H1 (cell line): ENCODE data around the gene ATF7IP. TPM values are rescaled to one million over a fixed set of nuclear protein-coding genes. Genes with fewer than 3 reads are reported as not detected.

ENCODE experiments used
- CTCF ChIA-PET: fragments of 300-600 bp; sonication (Branson Sonifier 250); formaldehyde crosslinking; loops from one replicate; lab custom pipeline; 2021; ENCODE audit not compliant: partially characterized antibody; lab: Charles Lee
- POLR2A ChIA-PET: fragments of 300-600 bp; sonication (Branson Sonifier 250); formaldehyde crosslinking; loops from one replicate; lab custom pipeline; 2021; ENCODE audit warnings: inconsistent platforms; ENCODE audit not compliant: partially characterized antibody; lab: Charles Lee
- DNase-seq, 2 experiments: peaks; one replicate each; pipeline versions ENCODE4 v3.0.0 to v3.0.0-alpha.2; 2010 to 2022; ENCODE audit warnings: low spot score in 2 of 2, low read depth in 1 of 2, mixed read lengths in 1 of 2
- FAIRE-seq: peaks from 2 replicates; lab custom pipeline; 2011; peaks lifted over from hg19 to GRCh38; lab: Jason Lieb, UNC
- H2AFZ ChIP-seq: 2 replicates; pipeline ENCODE4 v1.8.1; 2012; ENCODE audit warnings: low read length, inconsistent platforms
- H2AK5ac ChIP-seq: 2 replicates; pipeline ENCODE4 v1.6.1; 2013; ENCODE audit warnings: low read depth, low read length
- H2BK120ac ChIP-seq: replicated peaks from 2 replicates; pipeline ENCODE3; 2013; ENCODE audit warnings: low read depth, low read length, inconsistent platforms
- H2BK12ac ChIP-seq: 2 replicates; pipeline ENCODE4 v1.6.1; 2013; ENCODE audit warnings: low read depth, low read length
- H2BK15ac ChIP-seq: 2 replicates; pipeline ENCODE4 v1.6.1; 2013; ENCODE audit warnings: low read length
- H2BK20ac ChIP-seq: 2 replicates; pipeline ENCODE4 v1.6.1; 2013; ENCODE audit warnings: low read length
- H2BK5ac ChIP-seq: 2 replicates; pipeline ENCODE4 v1.6.1; 2013; ENCODE audit warnings: low read depth, low read length
- H3K14ac ChIP-seq: 2 replicates; pipeline ENCODE4 v1.6.1; 2013; ENCODE audit warnings: inconsistent platforms; ENCODE audit not compliant: insufficient read length
- H3K18ac ChIP-seq: 2 replicates; pipeline ENCODE4 v1.6.1; 2013; ENCODE audit warnings: low read length; ENCODE audit errors: extremely low read depth
- H3K23ac ChIP-seq: 2 replicates; pipeline ENCODE4 v1.6.1; 2013; ENCODE audit warnings: inconsistent platforms; ENCODE audit not compliant: insufficient read length
- H3K23me2 ChIP-seq: 2 replicates; pipeline ENCODE4 v1.6.1; 2013; ENCODE audit warnings: low read depth, low read length
- H3K27ac ChIP-seq: 2 replicates; pipeline ENCODE4 v1.6.1; 2011; ENCODE audit warnings: low read depth, low read length, inconsistent platforms
- H3K27me3 ChIP-seq, 4 experiments: replicated peaks in 1 of 4; 1 replicate in 1 of 4; 2 replicates in 3 of 4; pipeline versions ENCODE4 v1.6.1 to v1.8.1; 2011 to 2013; ENCODE audit warnings: low read length in 3 of 4, mild to moderate bottlenecking in 3 of 4, inconsistent platforms in 2 of 4, mixed read lengths in 2 of 4, moderate library complexity in 1 of 4; ENCODE audit not compliant: control insufficient read depth in 3 of 4, insufficient read depth in 3 of 4; ENCODE audit errors: extremely low read depth in 1 of 4
- H3K36me3 ChIP-seq, 4 experiments: 2 replicates each; pipeline versions ENCODE4 v1.6.1 to v1.8.1; 2011 to 2013; ENCODE audit warnings: mild to moderate bottlenecking in 4 of 4, low read length in 3 of 4, moderate library complexity in 2 of 4, control low read depth in 1 of 4, inconsistent platforms in 1 of 4; ENCODE audit not compliant: insufficient read depth in 4 of 4, control insufficient read depth in 2 of 4
- H3K4ac ChIP-seq: replicated peaks from 2 replicates; pipeline ENCODE3; 2013; ENCODE audit warnings: low read length, low read depth, mixed read lengths, inconsistent platforms; ENCODE audit not compliant: insufficient read length
- H3K4me1 ChIP-seq, 4 experiments: replicated peaks in 1 of 4; 1 replicate in 1 of 4; 2 replicates in 3 of 4; pipeline versions ENCODE4 v1.6.1 to v1.8.1; 2011 to 2013; ENCODE audit warnings: low read length in 3 of 4, inconsistent platforms in 2 of 4, mixed read lengths in 1 of 4; ENCODE audit not compliant: insufficient read depth in 4 of 4, control insufficient read depth in 3 of 4
- H3K4me2 ChIP-seq, 2 experiments: 2 replicates each; pipeline versions ENCODE4 v1.6.1 to v1.8.1; 2011 to 2013; ENCODE audit warnings: low read depth in 2 of 2, low read length in 2 of 2, control low read depth in 1 of 2, inconsistent platforms in 1 of 2, mild to moderate bottlenecking in 1 of 2; ENCODE audit not compliant: insufficient read depth in 1 of 2
- H3K4me3 ChIP-seq, 4 experiments: fragments of 200-600, 300-600 bp in 1 of 4; sonication (generic), shearing (Covaris generic), sonication (Bioruptor Twin) in 1 of 4; 2 replicates each; pipeline versions ENCODE4 v1.5.1 to v1.8.1; 2011 to 2016; ENCODE audit warnings: low read length in 4 of 4, low read depth in 3 of 4, control low read depth in 2 of 4, inconsistent platforms in 2 of 4, mild to moderate bottlenecking in 2 of 4, mixed read lengths in 1 of 4, moderate library complexity in 1 of 4; ENCODE audit not compliant: insufficient read depth in 2 of 4; ENCODE audit errors: extremely low read depth in 1 of 4
- H3K56ac ChIP-seq: replicated peaks from 2 replicates; pipeline ENCODE3; 2013; ENCODE audit warnings: low read depth, mild to moderate bottlenecking, mixed read lengths, low read length, inconsistent platforms; ENCODE audit not compliant: insufficient read length
- H3K79me1 ChIP-seq: 2 replicates; pipeline ENCODE4 v1.6.1; 2013; ENCODE audit warnings: low read depth, low read length, control low read depth
- H3K79me2 ChIP-seq, 2 experiments: 2 replicates each; pipeline versions ENCODE4 v1.6.1 to v1.8.1; 2012 to 2013; ENCODE audit warnings: low read length in 2 of 2, mild to moderate bottlenecking in 2 of 2, inconsistent platforms in 1 of 2; ENCODE audit not compliant: insufficient read depth in 2 of 2, control insufficient read depth in 1 of 2
- H3K9ac ChIP-seq, 4 experiments: replicated peaks in 1 of 4; 1 replicate in 1 of 4; 2 replicates in 3 of 4; pipeline versions ENCODE4 v1.6.1 to v1.8.1; 2011 to 2013; ENCODE audit warnings: low read depth in 3 of 4, low read length in 3 of 4, control low read depth in 2 of 4, mild to moderate bottlenecking in 2 of 4, moderate library complexity in 2 of 4, inconsistent platforms in 1 of 4; ENCODE audit errors: extremely low read depth in 1 of 4
- H3K9me3 ChIP-seq, 2 experiments: 2 replicates each; pipeline versions ENCODE4 v1.6.1 to v1.8.1; 2012 to 2013; ENCODE audit warnings: mild to moderate bottlenecking in 2 of 2, moderate library complexity in 2 of 2, control low read depth in 1 of 2, inconsistent platforms in 1 of 2, low read depth in 1 of 2, low read length in 1 of 2, mixed read lengths in 1 of 2; ENCODE audit not compliant: insufficient read depth in 2 of 2
- H4K20me1 ChIP-seq, 2 experiments: replicated peaks in 1 of 2; 2 replicates each; pipeline versions ENCODE3 to v1.8.1; 2011 to 2013; ENCODE audit warnings: inconsistent platforms in 2 of 2, low read length in 2 of 2, mild to moderate bottlenecking in 1 of 2; ENCODE audit not compliant: insufficient read depth in 2 of 2, control insufficient read depth in 1 of 2
- H4K5ac ChIP-seq: 2 replicates; pipeline ENCODE4 v1.6.1; 2013; ENCODE audit warnings: low read length, low read depth, mixed read lengths, inconsistent platforms; ENCODE audit not compliant: insufficient read length
- H4K8ac ChIP-seq: 2 replicates; pipeline ENCODE4 v1.8.0; 2013; ENCODE audit warnings: mild to moderate bottlenecking, moderate library complexity, low read length, inconsistent platforms; ENCODE audit not compliant: insufficient read depth; ENCODE audit errors: extremely low read depth
- H4K91ac ChIP-seq: replicated peaks from 2 replicates; pipeline ENCODE3; 2013; ENCODE audit warnings: low read length, mixed read lengths, inconsistent platforms; ENCODE audit not compliant: insufficient read length
- CEBPB ChIP-seq: IDR thresholded peaks from 2 replicates; pipeline ENCODE4 v1.6.1; 2012; ENCODE audit warnings: low read depth, low read length
- CHD1 ChIP-seq: IDR thresholded peaks from 2 replicates; pipeline ENCODE4 v1.6.1; 2012; ENCODE audit warnings: low read depth, low read length, improper control_type of control experiment
- CTCF ChIP-seq, 3 experiments: IDR thresholded peaks; 1 replicate in 2 of 3; 2 replicates in 1 of 3; pipeline versions ENCODE4 v1.5.1 to v1.6.1; 2011; ENCODE audit warnings: low read length in 3 of 3, mild to moderate bottlenecking in 3 of 3, inconsistent platforms in 2 of 3, low read depth in 1 of 3, moderate library complexity in 1 of 3; ENCODE audit not compliant: insufficient read depth in 1 of 3; ENCODE audit errors: control extremely low read depth in 1 of 3
- FOSL1 ChIP-seq: IDR thresholded peaks from 2 replicates; pipeline ENCODE4 v1.6.1; 2011; ENCODE audit warnings: mild to moderate bottlenecking, low read depth, low read length, moderate library complexity; ENCODE audit not compliant: insufficient read depth
- GABPA ChIP-seq: IDR thresholded peaks from 2 replicates; pipeline ENCODE4 v1.6.1; 2011; ENCODE audit warnings: mild to moderate bottlenecking, low read length, moderate library complexity, borderline replicate concordance; ENCODE audit not compliant: insufficient read depth
- TCF12 ChIP-seq: IDR thresholded peaks from 2 replicates; pipeline ENCODE4 v1.6.1; 2011; ENCODE audit warnings: low read depth, mild to moderate bottlenecking, low read length
- WGBS, 2 experiments: shearing (Covaris generic) in 1 of 2; methylation state at CpG; one replicate each; pipeline versions ENCODE4 v1.1.6 to v1.1.7; 2013 to 2015; ENCODE audit warnings: low lambda C conversion rate in 2 of 2, mixed read lengths in 2 of 2, inconsistent platforms in 1 of 2, low coverage in 1 of 2, missing lambda C conversion rate in 1 of 2; ENCODE audit not compliant: insufficient replicate concordance in 2 of 2, insufficient coverage in 1 of 2, insufficient read length in 1 of 2; ENCODE audit errors: extremely low coverage in 1 of 2, missing lambda C conversion rate in 1 of 2; 5-methylcytosine and 5-hydroxymethylcytosine counted together
- polyA plus RNA-seq, 7 experiments: library from polyadenylated mRNA; depleted of rRNA in 3 of 7; stranded (reverse) in 5 of 7; unstranded in 2 of 7; fragments of >200 nt in 5 of 7; fragments of 200-250 nt in 2 of 7; gene quantifications; 1 replicate in 5 of 7; 2 replicates in 1 of 7; 4 replicates in 1 of 7; pipeline versions ENCODE4 v1.2.1 to v1.2.3, GENCODE V29; 2011 to 2013; ENCODE audit warnings: missing spikeins in 2 of 7, mixed read lengths in 2 of 7
- total RNA-seq: library from RNA; stranded (reverse); fragmentation: NEBNext Ultra II Directional; extraction: Animal tissue kit (Norgen Biotek cat#: 25700); gene quantifications from 2 replicates; pipeline ENCODE4 v1.2.1, GENCODE V29; 2021
- TF ChIP-seq, protein P1 (sequence below): IDR thresholded peaks from 2 replicates; pipeline ENCODE4 v1.6.1; 2011; ENCODE audit warnings: low read depth, mild to moderate bottlenecking, low read length; ENCODE audit not compliant: insufficient read depth

The ATF7IP gene
- total and polyA plus RNA-seq, 2 of the 8 experiments (the other 6 are each of a cell fraction or from before 2014, with no cell fraction given), result 34.2 to 148 TPM

GRCh38 chr12:14326699-14327098 lies 38.8 kb upstream of the ATF7IP start:
- H2BK5ac ChIP-seq, result no peak overlapping the region
- H4K8ac ChIP-seq, result no peak overlapping the region
- no peaks in the 10 kb centered on the region for H4K20me1 ChIP-seq
- H2BK120ac ChIP-seq, result no peak overlapping the region
- no peak overlapping the region for H2BK15ac ChIP-seq
- TF ChIP-seq, protein P1, sequence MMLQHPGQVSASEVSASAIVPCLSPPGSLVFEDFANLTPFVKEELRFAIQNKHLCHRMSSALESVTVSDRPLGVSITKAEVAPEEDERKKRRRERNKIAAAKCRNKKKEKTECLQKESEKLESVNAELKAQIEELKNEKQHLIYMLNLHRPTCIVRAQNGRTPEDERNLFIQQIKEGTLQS, result no peak
- TF ChIP-seq FOSL1 (no peak), CTCF (IDR thresholded peaks at IDR 0.05; ENCODE audit: control extremely low read depth in 1 of 3, insufficient read depth in 1 of 3, low read depth in 1 of 3, low read length in 3 of 3) (no peak), CEBPB (no peak), GABPA (no peak), TCF12 (no peak), CHD1 (no peak)
- TF ChIP-seq, all 59 proteins: peak for 0
- H4K5ac ChIP-seq, result no peak overlapping the region
- H3K27ac ChIP-seq, result no peak overlapping the region
- H3K4me2 ChIP-seq, result no peak overlapping the region
- CTCF ChIA-PET, result no interaction called here
- peaks cover 0 to 4% of the 10 kb centered on the region in 2 experiments; a peak in 3 of 4 replicates for H3K9me3 ChIP-seq
- H3K14ac ChIP-seq, result no peak overlapping the region
- no peak overlapping the region for H3K23ac ChIP-seq
- H2AFZ ChIP-seq, result no peak overlapping the region
- no peak overlapping the region for H2BK12ac ChIP-seq
- no peaks in the 10 kb centered on the region for H3K4me1 ChIP-seq
- no peaks in the 10 kb centered on the region for H3K79me2 ChIP-seq
- H2AK5ac ChIP-seq, result no peak overlapping the region
- FAIRE-seq (no peak), DNase-seq (no peak)
- no peaks in the 10 kb centered on the region for H3K79me1 ChIP-seq
- H3K9ac ChIP-seq, result no peak overlapping the region
- no peaks in the 10 kb centered on the region for H3K23me2 ChIP-seq
- no peak overlapping the region for H2BK20ac ChIP-seq
- no peak overlapping the region for H3K56ac ChIP-seq
- no peak overlapping the region for H3K4ac ChIP-seq
- no peak overlapping the region for H4K91ac ChIP-seq
- no peak overlapping the region for H3K4me3 ChIP-seq
- POLR2A ChIA-PET, result no interaction called here
- no peaks in the 10 kb centered on the region for H3K36me3 ChIP-seq
- no peaks in the 10 kb centered on the region for H3K27me3 ChIP-seq
- WGBS, 2 experiments, result 89% methylated on average over 5 of the region's 5 CpGs; no CpG with 5 or more reads in 1 of the 2 experiments
- no peak overlapping the region for H3K18ac ChIP-seq
